Loucy (cell line): ENCODE results near the gene ANKRD9.

ENCODE experiments used
- H2AFZ ChIP-seq: fragments of 200-600 bp; sonication (generic); 2 replicates; pipeline ENCODE4 v1.6.0; 2016; ENCODE audit warnings: antibody characterized with exemption, mild to moderate bottlenecking, low read length, moderate library complexity
- H3F3A ChIP-seq: fragments of 200-600 bp; 2 replicates; pipeline ENCODE4 v1.6.0; 2016; ENCODE audit warnings: antibody characterized with exemption, low read depth, mild to moderate bottlenecking
- H3K27me3 ChIP-seq: fragments of 200-600 bp; sonication (generic); 2 replicates; pipeline ENCODE4 v1.6.1; 2014; ENCODE audit warnings: low read length, mild to moderate bottlenecking; ENCODE audit not compliant: insufficient read depth, poor library complexity, severe bottlenecking
- H3K36me3 ChIP-seq: fragments of 200-600 bp; sonication (generic); 2 replicates; pipeline ENCODE4 v1.6.1; 2016; ENCODE audit warnings: low read length; ENCODE audit not compliant: insufficient read depth
- H3K4me1 ChIP-seq: fragments of 200-600 bp; sonication (generic); 2 replicates; pipeline ENCODE4 v1.5.1; 2014; ENCODE audit warnings: low read length, mild to moderate bottlenecking; ENCODE audit not compliant: insufficient read depth, poor library complexity, severe bottlenecking
- H3K4me2 ChIP-seq: fragments of 200-600 bp; sonication (generic); 2 replicates; pipeline ENCODE4 v1.6.0; 2014; ENCODE audit warnings: antibody characterized with exemption, low read length, low read depth, mild to moderate bottlenecking; ENCODE audit not compliant: poor library complexity, severe bottlenecking
- H3K4me3 ChIP-seq: fragments of 200-600 bp; sonication (generic); 2 replicates; pipeline ENCODE4 v1.5.1; 2014; ENCODE audit warnings: low read length, mild to moderate bottlenecking, mixed read lengths; ENCODE audit not compliant: poor library complexity, severe bottlenecking
- H3K79me2 ChIP-seq: fragments of 200-600 bp; sonication (generic); 2 replicates; pipeline ENCODE4 v1.6.1; 2014; ENCODE audit warnings: low read length; ENCODE audit not compliant: insufficient read depth
- H3K9ac ChIP-seq: fragments of 200-600 bp; sonication (generic); 2 replicates; pipeline ENCODE4 v1.6.0; 2014; ENCODE audit warnings: mild to moderate bottlenecking, low read depth, low read length, moderate library complexity; ENCODE audit not compliant: poor library complexity, severe bottlenecking
- H3K9me2 ChIP-seq: fragments of 200-600 bp; sonication (generic); replicated peaks from 2 replicates; pipeline ENCODE4 v1.6.1; 2016; ENCODE audit warnings: low read depth, low read length, mixed read lengths
- H3K9me3 ChIP-seq: fragments of 200-600 bp; sonication (generic); 2 replicates; pipeline ENCODE4 v1.6.1; 2014; ENCODE audit warnings: mild to moderate bottlenecking, antibody characterized with exemption, low read length, low read depth; ENCODE audit not compliant: insufficient read depth
- H4K20me1 ChIP-seq: fragments of 200-600 bp; sonication (generic); 2 replicates; pipeline ENCODE4 v1.6.0; 2014; ENCODE audit warnings: antibody characterized with exemption, low read length, mild to moderate bottlenecking; ENCODE audit not compliant: insufficient read depth, poor library complexity, severe bottlenecking
- EZH2phosphoT487 ChIP-seq: fragments of 200-600 bp; IDR thresholded peaks from 2 replicates; pipeline ENCODE4 v1.6.1; 2018; ENCODE audit warnings: antibody characterized with exemption, mild to moderate bottlenecking, moderate library complexity, borderline replicate concordance
- TF ChIP-seq, protein P1 (sequence below): fragments of 200-600 bp; sonication (generic); conservative IDR thresholded peaks from 2 replicates; pipeline ENCODE4 v1.5.1; 2014; ENCODE audit warnings: mild to moderate bottlenecking, antibody characterized with exemption, low read length

The ANKRD9 gene

DNA sequence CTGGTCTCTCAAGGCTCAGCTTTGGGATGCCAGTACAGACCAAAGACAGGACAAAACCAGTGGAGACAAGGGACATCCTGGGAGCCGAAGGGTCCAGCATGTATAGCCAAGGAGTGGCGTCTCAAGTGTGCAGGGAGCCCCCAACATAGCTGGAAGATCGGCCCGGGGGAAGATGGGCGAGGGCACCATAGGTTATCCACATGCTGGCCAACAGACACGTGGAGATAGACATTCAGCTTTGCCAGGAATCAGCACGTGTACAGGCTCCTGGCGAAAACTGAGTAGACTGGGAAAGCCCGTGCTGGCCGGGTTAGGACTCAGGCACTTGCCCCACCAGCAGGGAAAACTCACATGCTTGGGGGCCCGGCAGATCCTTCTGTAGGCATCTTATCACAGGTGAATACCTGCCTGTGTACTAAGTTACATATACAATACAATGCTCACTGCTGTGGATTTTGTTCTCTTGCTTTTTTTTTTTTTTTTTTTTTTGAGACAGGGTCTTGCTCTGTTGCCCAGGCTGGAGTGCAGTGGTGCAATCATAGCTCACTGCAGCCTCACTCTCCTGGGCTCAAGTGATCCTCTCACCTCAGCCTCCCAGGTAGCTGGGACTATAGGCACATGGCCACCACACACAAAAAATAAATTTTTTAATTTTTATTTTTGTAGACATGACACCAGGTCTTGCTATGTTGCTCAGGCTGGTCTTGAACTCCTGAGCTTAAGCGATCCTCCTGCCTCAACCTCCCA, 5.6 kb upstream of the ANKRD9 start:
- Histone ChIP-seq H2AFZ (no peak overlapping the region), H3K4me3 (no peak overlapping the region), H3K4me2 (no peak overlapping the region), H3K27me3 (no peaks in the 10 kb centered on the region), H3F3A (no peaks in the 10 kb centered on the region), H3K9me2 (no peaks in the 10 kb centered on the region), H3K4me1 (peaks cover 5% of the 10 kb centered on the region), H3K79me2 (no peaks in the 10 kb centered on the region), H3K9ac (no peak overlapping the region), H3K9me3 (no peaks in the 10 kb centered on the region), H4K20me1 (no peaks in the 10 kb centered on the region), H3K36me3 (no peaks in the 10 kb centered on the region)
- TF ChIP-seq EZH2phosphoT487: no peak

DNA sequence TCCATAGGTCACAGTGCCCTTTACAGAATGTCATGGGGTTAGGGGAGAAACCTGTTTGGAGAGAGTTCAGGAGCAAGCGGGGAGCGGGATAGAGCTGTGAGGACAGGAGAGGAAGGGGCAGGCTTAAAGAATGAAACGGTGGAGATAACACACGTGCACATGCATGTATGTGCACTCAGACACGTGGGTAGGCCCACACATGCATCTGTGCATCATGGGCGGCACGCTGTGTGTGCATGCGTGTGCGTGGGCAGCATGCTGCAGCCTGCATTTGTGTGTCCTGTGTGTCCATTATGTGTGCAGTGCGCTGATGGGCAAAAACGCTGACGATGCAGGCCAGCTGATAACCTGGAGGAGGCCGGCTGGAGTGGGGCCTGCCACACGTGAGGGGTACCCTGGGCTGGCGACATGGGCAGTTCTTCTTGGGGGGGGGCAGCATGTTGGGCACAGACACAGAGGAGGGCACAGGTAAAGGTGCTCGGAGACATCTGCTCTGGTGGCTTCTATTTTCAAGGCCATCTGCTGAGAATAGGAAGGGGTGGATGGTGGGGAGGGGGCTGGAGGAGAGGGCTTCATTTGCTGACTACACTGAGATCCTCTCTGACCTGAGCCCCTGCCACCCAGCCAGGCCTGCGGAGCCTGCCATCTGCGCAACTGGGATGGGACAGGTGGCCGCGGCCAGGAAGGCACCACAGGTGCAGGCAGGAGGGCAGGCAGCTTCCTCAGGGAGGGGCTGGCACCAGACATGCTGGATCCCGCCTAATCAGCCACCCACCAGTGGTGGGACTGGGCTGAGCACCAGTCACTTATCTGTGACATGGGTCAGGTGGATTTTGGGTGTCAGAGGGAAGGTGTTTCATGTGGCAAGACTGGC, 4.6 kb upstream of the ANKRD9 start:
- Histone ChIP-seq H3K4me3 (no peak overlapping the region), H3K9me2 (no peaks in the 10 kb centered on the region), H3K9me3 (no peaks in the 10 kb centered on the region)

DNA sequence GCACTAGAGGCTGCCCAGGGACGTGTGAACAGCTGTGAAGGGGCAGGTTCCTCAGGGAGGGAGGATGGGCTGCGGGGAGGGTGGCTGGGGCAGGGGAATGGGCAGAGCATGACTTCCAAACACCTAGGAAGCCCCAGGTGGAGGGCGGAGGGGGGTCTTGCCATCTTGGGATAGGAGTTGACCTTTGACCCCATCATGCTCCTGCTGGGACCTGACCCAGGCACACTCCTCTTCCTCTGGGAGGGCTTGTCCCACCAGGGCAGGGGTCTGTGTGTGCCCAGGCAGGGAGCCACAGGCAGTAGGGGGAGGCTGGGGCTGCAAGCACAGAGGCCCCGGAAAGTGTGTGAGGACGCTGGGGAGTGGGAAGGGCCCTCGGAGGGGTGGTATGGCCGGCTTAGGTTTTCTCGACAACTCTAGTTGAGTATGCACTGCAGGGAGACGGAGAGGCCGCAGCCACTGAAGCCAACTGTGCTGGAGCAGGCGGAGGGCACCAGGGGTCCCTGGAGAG, 3.3 kb upstream of the ANKRD9 start:
- H3F3A ChIP-seq: no peaks in the 10 kb centered on the region
- no peaks in the 10 kb centered on the region for H3K27me3 ChIP-seq
- no peak overlapping the region for H3K4me3 ChIP-seq
- H3K4me1 ChIP-seq: peaks cover 5% of the 10 kb centered on the region
- H3K36me3 ChIP-seq: no peaks in the 10 kb centered on the region
- H3K79me2 ChIP-seq: no peaks in the 10 kb centered on the region
- no peaks in the 10 kb centered on the region for H4K20me1 ChIP-seq
- no peak overlapping the region for H3K9ac ChIP-seq
- H3K4me2 ChIP-seq: no peak overlapping the region
- no peaks in the 10 kb centered on the region for H3K9me3 ChIP-seq
- no peaks in the 10 kb centered on the region for H3K9me2 ChIP-seq
- no peak for TF ChIP-seq EZH2phosphoT487
- TF ChIP-seq, protein P1, sequence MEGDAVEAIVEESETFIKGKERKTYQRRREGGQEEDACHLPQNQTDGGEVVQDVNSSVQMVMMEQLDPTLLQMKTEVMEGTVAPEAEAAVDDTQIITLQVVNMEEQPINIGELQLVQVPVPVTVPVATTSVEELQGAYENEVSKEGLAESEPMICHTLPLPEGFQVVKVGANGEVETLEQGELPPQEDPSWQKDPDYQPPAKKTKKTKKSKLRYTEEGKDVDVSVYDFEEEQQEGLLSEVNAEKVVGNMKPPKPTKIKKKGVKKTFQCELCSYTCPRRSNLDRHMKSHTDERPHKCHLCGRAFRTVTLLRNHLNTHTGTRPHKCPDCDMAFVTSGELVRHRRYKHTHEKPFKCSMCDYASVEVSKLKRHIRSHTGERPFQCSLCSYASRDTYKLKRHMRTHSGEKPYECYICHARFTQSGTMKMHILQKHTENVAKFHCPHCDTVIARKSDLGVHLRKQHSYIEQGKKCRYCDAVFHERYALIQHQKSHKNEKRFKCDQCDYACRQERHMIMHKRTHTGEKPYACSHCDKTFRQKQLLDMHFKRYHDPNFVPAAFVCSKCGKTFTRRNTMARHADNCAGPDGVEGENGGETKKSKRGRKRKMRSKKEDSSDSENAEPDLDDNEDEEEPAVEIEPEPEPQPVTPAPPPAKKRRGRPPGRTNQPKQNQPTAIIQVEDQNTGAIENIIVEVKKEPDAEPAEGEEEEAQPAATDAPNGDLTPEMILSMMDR: no peak
- no peak overlapping the region for H2AFZ ChIP-seq

More for the DNA sequence above, 4.6 kb upstream of the ANKRD9 start:
- Histone ChIP-seq H3F3A (no peaks in the 10 kb centered on the region), H3K36me3 (no peaks in the 10 kb centered on the region), H3K4me1 (peaks cover 5% of the 10 kb centered on the region), H3K79me2 (no peaks in the 10 kb centered on the region), H3K27me3 (no peaks in the 10 kb centered on the region), H2AFZ (no peak overlapping the region), H3K9ac (no peak overlapping the region), H4K20me1 (no peaks in the 10 kb centered on the region), H3K4me2 (no peak overlapping the region)
- no peak for TF ChIP-seq EZH2phosphoT487
- TF ChIP-seq, protein P1: no peak
